Activated CD4-positive, alpha-beta memory T cell treated with anti-CD3 and anti-CD28 coated beads for 36 hours (primary cell): ENCODE data around the gene TMEM198. TPM values are rescaled to one million over a fixed set of nuclear protein-coding genes. Genes with fewer than 3 reads are reported as not detected.

Source experiments
- CTCF ChIA-PET: fragments of 350-600 bp; sonication (Branson Sonifier 250); formaldehyde crosslinking; loops from one replicate; lab custom pipeline; 2021; ENCODE audit warnings: antibody characterized with exemption, inconsistent platforms; lab: Charles Lee
- POLR2A ChIA-PET: fragments of 350-600 bp; sonication (Branson Sonifier 250); formaldehyde crosslinking; loops from one replicate; lab custom pipeline; 2021; ENCODE audit warnings: antibody characterized with exemption; lab: Charles Lee
- DNase-seq: peaks from one replicate; pipeline ENCODE4 v3.0.0-alpha.2; 2020
- H3K27ac Mint-ChIP-seq: one replicate; pipeline ENCODE4 v1.8.0; 2021; ENCODE audit warnings: mixed read lengths
- H3K27me3 Mint-ChIP-seq: one replicate; pipeline ENCODE4 v1.8.0; 2021; ENCODE audit warnings: mixed read lengths
- H3K36me3 Mint-ChIP-seq: one replicate; pipeline ENCODE4 v1.8.0; 2021; ENCODE audit warnings: mixed read lengths
- H3K4me1 Mint-ChIP-seq: one replicate; pipeline ENCODE4 v1.8.0; 2021; ENCODE audit warnings: low read depth, mixed read lengths
- H3K4me3 Mint-ChIP-seq: one replicate; pipeline ENCODE4 v1.8.0; 2021; ENCODE audit warnings: mild to moderate bottlenecking, mixed read lengths
- H3K9me3 Mint-ChIP-seq: one replicate; pipeline ENCODE4 v1.8.0; 2021; ENCODE audit warnings: mixed read lengths
- intact Hi-C: fragments of 100-400 bp; cut with micrococcal nuclease; formaldehyde crosslinking; loops from one replicate; pipeline ENCODE4 v1.15.1; 2023
- total RNA-seq, 2 experiments: library from RNA; stranded (reverse); gene quantifications; one replicate each; pipeline ENCODE4 v1.2.3, GENCODE V29; 2021

The TMEM198 gene
- total RNA-seq, 2 experiments from 2014 or later = 2.6 to 4.4 TPM

DNA sequence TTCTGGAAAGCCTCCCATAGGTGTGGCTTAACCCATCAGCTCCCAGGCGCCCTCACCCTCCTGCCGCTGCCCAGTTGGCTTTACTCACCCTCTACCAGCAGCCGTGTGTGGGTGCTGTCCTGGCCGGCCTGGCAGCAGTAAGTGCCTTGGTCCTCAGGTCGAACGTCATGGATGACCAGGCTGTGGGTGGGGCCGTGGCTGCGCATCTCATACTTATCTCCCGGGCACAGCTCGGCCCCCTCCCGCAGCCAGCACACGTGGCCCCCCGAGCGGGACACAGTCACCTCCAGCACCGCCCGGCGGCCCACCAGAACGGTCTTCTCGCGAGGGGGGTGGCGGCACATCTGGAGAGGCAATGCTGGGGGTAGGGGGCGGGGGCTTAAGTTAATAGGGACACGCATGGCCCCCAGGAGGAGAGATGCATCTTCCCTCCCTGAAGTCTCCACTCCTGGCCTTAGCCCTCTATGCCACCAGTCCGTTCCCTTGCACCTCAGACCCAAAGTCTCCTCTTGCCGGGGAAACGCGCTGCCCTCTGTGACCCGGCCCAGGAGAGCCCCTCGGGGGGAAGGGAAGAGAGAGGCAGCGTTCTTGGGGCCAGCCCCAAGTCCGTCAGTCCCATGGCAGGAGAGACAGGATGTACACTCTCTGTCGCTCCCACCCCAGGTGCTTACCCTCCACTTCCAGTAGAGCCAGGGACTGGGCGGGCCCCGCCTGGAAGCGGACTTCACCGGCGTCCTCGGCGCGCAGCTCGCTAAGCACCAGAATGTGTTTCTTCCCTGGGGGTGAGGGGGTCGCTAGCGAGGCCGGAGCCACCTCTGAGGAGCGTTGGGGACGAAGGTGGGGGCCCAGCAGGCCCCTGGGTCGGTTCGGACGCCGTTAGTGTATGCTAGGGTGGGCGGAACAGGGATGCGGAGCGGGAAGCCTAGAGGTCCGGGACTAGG lies 7.9 kb downstream of the TMEM198 start:
- no peaks in the 10 kb centered on the region for H3K36me3 Mint-ChIP-seq
- CTCF ChIA-PET = interaction anchor here (0.7 to 3.8 kb wide), 6 partner anchors 9 to 42 kb away, joined by 3 to 17 read pairs (median 6); partner anchors contain the start of genes CHPF and TMEM198
- POLR2A ChIA-PET = interaction anchor here (0.6 kb wide), 2 partner anchors 8 to 165 kb away, joined by 3 read pairs; partner anchors contain the start of gene CHPF
- H3K27ac Mint-ChIP-seq = no peak overlapping the region
- peak; percentile 46 for DNase-seq
- no peaks in the 10 kb centered on the region for H3K9me3 Mint-ChIP-seq
- peak overlapping the region; percentile 68 for H3K4me3 Mint-ChIP-seq
- H3K27me3 Mint-ChIP-seq = peaks cover 37% of the 10 kb centered on the region
- H3K4me1 Mint-ChIP-seq = peaks cover 10% of the 10 kb centered on the region
- intact Hi-C loops = loop anchor here (1.0 kb wide), 4 partner anchors 8 to 163 kb away; partner anchors contain the start of genes CHPF, GMPPA and STK11IP

- no peak overlapping the region for H3K27ac Mint-ChIP-seq
- no peaks in the 10 kb centered on the region for H3K9me3 Mint-ChIP-seq
- peak overlapping the region; percentile 68 for H3K4me3 Mint-ChIP-seq
- intact Hi-C loops = loop anchor here (1.0 kb wide), 4 partner anchors 9 to 164 kb away; partner anchors contain the start of genes CHPF, GMPPA and STK11IP
- DNase-seq = peak; percentile 85
- H3K4me1 Mint-ChIP-seq = peaks cover 10% of the 10 kb centered on the region
- H3K27me3 Mint-ChIP-seq = peaks cover 37% of the 10 kb centered on the region
- H3K36me3 Mint-ChIP-seq = no peaks in the 10 kb centered on the region
- ChIA-PET CTCF (interaction anchor here (0.7 to 3.8 kb wide), 4 partner anchors 8 to 42 kb away, joined by 4 to 17 read pairs (median 10); partner anchors contain the start of genes CHPF and TMEM198), POLR2A (interaction anchor here (0.6 to 1.0 kb wide), 2 partner anchors 9 to 166 kb away, joined by 3 to 5 read pairs; partner anchors contain the start of genes CHPF and TMEM198)
Measured at GRCh38 chr2:219552382-219553167, 8.7 kb downstream of the TMEM198 start.

DNA sequence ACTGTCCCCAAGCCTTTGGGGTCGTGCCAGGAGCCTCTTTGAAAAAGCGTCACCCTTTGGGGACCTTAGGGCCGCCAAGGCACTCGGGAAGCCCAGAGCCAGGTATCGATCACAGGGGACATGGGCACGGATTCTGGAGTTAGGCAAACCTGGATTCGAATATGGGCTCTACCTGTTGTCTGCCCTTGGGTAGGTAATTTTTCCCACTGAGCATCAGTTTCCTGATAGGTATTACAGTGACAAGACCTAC lies 9.3 kb downstream of the TMEM198 start:
- H3K4me3 Mint-ChIP-seq = no peak overlapping the region
- intact Hi-C loops = no loop called here
- H3K9me3 Mint-ChIP-seq = no peaks in the 10 kb centered on the region
- peaks cover 10% of the 10 kb centered on the region for H3K4me1 Mint-ChIP-seq
- CTCF ChIA-PET = interaction anchor here (1.2 to 3.8 kb wide), 3 partner anchors 10 to 43 kb away, joined by 4 to 17 read pairs (median 17); partner anchors contain the start of genes CHPF and TMEM198
- H3K36me3 Mint-ChIP-seq = no peaks in the 10 kb centered on the region
- H3K27me3 Mint-ChIP-seq = peaks cover 37% of the 10 kb centered on the region
- DNase-seq = no peak
- H3K27ac Mint-ChIP-seq = no peak overlapping the region
- POLR2A ChIA-PET = interaction anchor here (1.0 kb wide), 1 partner anchor 10 kb away, joined by 5 read pairs; the partner anchor contains the start of genes CHPF and TMEM198

- Mint-ChIP-seq H3K36me3 (no peaks in the 10 kb centered on the region), H3K9me3 (no peaks in the 10 kb centered on the region), H3K27me3 (peaks cover 34% of the 10 kb centered on the region), H3K27ac (no peak overlapping the region), H3K4me1 (peaks cover 10% of the 10 kb centered on the region), H3K4me3 (peak overlapping the region; percentile 26)
- ChIA-PET CTCF (interaction anchor here (1.3 to 3.8 kb wide), 2 partner anchors 10 to 12 kb away, joined by 4 to 17 read pairs; partner anchors contain the start of genes CHPF and TMEM198), POLR2A (no interaction called here)
- DNase-seq = no peak
- intact Hi-C loops = no loop called here
Measured at GRCh38 chr2:219553463-219553963, 9.7 kb downstream of the TMEM198 start.

- POLR2A ChIA-PET = no interaction called here
Measured at GRCh38 chr2:219554350-219554749, 10.5 kb downstream of the TMEM198 start.

DNA sequence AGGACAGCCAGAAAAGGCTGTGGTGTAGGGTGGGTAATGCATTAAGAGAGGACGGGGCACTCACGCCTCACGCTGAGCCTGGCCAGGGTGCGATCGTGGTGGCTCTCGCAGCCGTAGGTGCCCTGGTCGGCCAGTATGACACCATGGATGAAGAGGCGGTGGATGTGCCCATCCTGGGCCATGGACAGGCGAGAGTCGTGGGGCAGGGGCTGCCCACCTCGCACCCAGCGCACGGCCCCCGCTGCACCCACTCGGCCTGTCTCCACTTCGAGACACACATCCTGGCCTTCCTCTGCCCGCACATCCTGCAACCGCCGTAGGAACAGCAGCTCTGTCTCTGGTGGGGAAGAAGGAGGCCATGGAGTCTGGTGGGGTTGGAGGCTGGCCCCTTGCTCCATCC lies 12.1 kb downstream of the TMEM198 start:
- Mint-ChIP-seq H3K4me1 (peaks cover 10% of the 10 kb centered on the region), H3K4me3 (no peak overlapping the region), H3K36me3 (no peaks in the 10 kb centered on the region), H3K27ac (no peak overlapping the region), H3K27me3 (peaks cover 29% of the 10 kb centered on the region), H3K9me3 (no peaks in the 10 kb centered on the region)
- POLR2A ChIA-PET = no interaction called here
- intact Hi-C loops = no loop called here
- no peak for DNase-seq
- CTCF ChIA-PET = interaction anchor here (1.3 to 1.4 kb wide), 2 partner anchors 15 to 86 kb away, joined by 3 read pairs; no protein-coding TSS in a partner anchor

More at GRCh38 chr2:219554350-219554749, 10.5 kb downstream of the TMEM198 start:
- Mint-ChIP-seq H3K9me3 (no peaks in the 10 kb centered on the region), H3K4me1 (peaks cover 10% of the 10 kb centered on the region), H3K27me3 (peaks cover 30% of the 10 kb centered on the region), H3K36me3 (no peaks in the 10 kb centered on the region), H3K27ac (no peak overlapping the region), H3K4me3 (no peak overlapping the region)
- no peak for DNase-seq
- intact Hi-C loops = no loop called here
- CTCF ChIA-PET = interaction anchor here (0.6 to 3.8 kb wide), 4 partner anchors 11 to 274 kb away, joined by 3 to 17 read pairs (median 4); partner anchors contain the start of genes CHPF and TMEM198

DNA sequence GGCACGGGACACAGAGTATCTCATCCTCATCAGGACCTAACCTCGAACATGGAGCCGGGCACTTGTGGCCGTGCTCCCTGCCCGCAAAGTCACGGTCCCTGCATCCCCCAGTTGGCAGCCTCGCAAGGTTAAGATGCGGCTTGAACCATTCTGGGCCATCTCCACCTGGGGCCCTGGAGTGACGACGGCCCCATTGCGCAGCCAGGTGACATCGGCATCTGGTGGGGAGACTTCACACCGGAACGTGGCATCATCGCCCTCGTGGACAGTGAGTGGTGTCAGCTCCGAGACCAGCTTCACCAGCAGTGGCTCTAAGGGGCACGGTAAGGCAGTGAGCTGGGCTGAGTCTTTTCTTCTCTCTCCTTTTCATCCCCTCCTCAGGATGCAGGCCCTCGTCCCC lies 12.6 kb downstream of the TMEM198 start:
- POLR2A ChIA-PET = no interaction called here
- no peak for DNase-seq
- H3K4me1 Mint-ChIP-seq = peaks cover 10% of the 10 kb centered on the region
- no peak overlapping the region for H3K4me3 Mint-ChIP-seq
- peaks cover 27% of the 10 kb centered on the region for H3K27me3 Mint-ChIP-seq
- intact Hi-C loops = no loop called here
- H3K27ac Mint-ChIP-seq = no peak overlapping the region
- H3K36me3 Mint-ChIP-seq = no peaks in the 10 kb centered on the region
- CTCF ChIA-PET = interaction anchor here (1.3 kb wide), 1 partner anchor 15 kb away, joined by 3 read pairs; no protein-coding TSS in a partner anchor
- H3K9me3 Mint-ChIP-seq = no peaks in the 10 kb centered on the region

- H3K27ac Mint-ChIP-seq = no peak overlapping the region
Measured at GRCh38 chr2:219557320-219557719, 13.5 kb downstream of the TMEM198 start.

DNA sequence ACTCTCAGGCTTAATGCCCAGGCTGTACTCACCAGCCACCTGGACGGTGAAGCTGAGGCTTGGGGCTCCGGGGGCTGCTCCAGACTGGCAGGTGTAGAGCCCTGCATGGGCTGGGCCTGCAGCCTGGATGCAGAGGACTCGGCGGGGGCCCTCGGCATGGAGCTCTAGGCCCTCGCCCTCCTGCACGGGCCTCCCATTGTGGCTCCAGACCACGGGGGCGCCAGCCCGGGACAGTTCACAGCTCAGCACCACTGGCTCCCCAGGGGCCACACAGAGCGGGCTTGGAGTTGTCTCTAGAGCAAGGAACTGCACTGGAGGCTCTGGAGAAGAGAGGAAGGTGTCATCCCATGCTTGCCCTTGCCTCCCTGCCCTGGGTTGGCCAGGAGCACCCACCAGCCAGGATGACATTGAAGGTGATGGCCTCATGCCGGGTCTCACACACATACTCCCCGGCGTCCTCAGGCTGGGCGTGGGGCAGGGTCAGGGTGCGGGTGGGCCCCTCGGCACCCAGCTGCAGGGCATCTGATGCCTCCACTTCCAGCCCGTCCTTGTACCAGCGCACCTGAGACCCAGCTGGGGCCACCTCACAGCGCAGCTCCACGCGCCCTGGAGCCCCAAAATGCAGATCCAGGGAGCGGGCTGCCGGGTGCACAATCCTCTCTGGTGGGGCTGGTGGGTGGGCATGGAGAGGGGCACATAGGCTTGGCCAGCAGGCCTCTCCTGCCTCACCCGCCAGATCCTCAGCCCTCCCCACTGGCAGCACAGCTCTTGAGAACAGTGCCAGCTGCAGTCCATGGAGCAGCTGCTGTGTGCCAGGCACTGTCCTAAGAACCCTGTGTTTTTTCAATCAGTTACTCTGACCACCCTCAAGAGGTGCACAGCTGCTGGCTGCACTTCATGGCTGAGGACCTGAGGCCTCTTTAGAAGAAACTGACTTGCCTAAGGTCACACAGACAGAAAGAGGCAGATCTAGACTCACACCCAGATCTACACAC lies 14.3 kb downstream of the TMEM198 start:
- H3K4me1 Mint-ChIP-seq = peaks cover 5% of the 10 kb centered on the region
- CTCF ChIA-PET = interaction anchor here (0.6 kb wide), 2 partner anchors 48 to 1545 kb away, joined by 3 to 6 read pairs; no protein-coding TSS in a partner anchor
- peaks cover 29% of the 10 kb centered on the region for H3K27me3 Mint-ChIP-seq

More at GRCh38 chr2:219557320-219557719, 13.5 kb downstream of the TMEM198 start:
- POLR2A ChIA-PET = no interaction called here
- Mint-ChIP-seq H3K4me1 (peaks cover 5% of the 10 kb centered on the region), H3K9me3 (no peaks in the 10 kb centered on the region), H3K27me3 (peaks cover 25% of the 10 kb centered on the region), H3K4me3 (no peak overlapping the region), H3K36me3 (no peaks in the 10 kb centered on the region)
- CTCF ChIA-PET = interaction anchor here (0.6 to 1.3 kb wide), 2 partner anchors 16 to 1546 kb away, joined by 3 read pairs; no protein-coding TSS in a partner anchor
- DNase-seq = no peak
- intact Hi-C loops = no loop called here

DNA sequence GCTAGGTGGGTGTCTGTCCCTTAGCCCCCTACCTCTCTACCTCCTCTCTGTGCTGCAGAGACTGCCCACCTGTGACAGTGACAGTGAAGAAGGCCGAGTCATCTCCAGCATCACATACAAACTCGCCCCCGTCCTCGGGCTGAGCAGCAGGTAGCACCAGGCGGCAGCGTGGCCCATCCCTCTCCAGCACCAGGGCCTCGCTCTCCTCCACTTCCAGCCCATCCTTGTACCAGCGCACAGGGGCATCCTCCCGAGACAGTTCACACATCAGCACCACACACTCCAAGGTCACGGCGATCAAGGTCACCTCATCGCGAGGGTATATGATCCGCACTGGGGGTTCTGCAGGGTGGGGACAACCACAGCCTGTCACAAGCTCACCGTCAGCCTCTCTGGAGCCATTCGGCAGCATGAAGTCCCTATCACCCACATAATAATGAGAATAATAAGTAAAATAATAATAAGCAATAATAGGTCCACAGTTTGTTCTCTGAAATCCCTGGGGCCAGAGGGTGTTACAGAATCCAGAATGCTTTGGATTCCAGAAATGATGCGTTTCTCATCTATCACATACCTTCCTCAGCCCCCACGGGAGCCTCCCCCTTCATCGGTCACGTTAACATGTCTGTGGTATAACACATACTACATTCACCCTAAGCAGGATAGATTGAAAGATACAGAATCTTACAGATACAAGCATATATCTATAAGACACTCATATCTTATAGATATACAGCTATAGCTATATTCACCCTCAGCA lies 15.5 kb downstream of the TMEM198 start:
- Mint-ChIP-seq H3K36me3 (no peaks in the 10 kb centered on the region), H3K9me3 (no peaks in the 10 kb centered on the region), H3K27me3 (peaks cover 20% of the 10 kb centered on the region), H3K27ac (no peak overlapping the region), H3K4me1 (no peaks in the 10 kb centered on the region), H3K4me3 (no peak overlapping the region)
- ChIA-PET CTCF (interaction anchor here (0.6 to 6.0 kb wide), 15 partner anchors 9 to 172 kb away, joined by 3 to 73 read pairs (median 5); partner anchors contain the start of genes CHPF, DNPEP, INHA and OBSL1), POLR2A (no interaction called here)
- intact Hi-C loops = no loop called here
- DNase-seq = no peak

More for the DNA sequence above, 14.3 kb downstream of the TMEM198 start:
- no peaks in the 10 kb centered on the region for H3K9me3 Mint-ChIP-seq
- intact Hi-C loops = no loop called here
- POLR2A ChIA-PET = no interaction called here
- DNase-seq = no peak
- no peak overlapping the region for H3K27ac Mint-ChIP-seq
- H3K4me3 Mint-ChIP-seq = no peak overlapping the region
- no peaks in the 10 kb centered on the region for H3K36me3 Mint-ChIP-seq
